GM12873 (cell line): ENCODE results near the gene MARCHF6.

Experiments
- TF ChIP-seq, protein P1 (sequence below): IDR thresholded peaks from 2 replicates; pipeline ENCODE4 v1.5.1; 2012; ENCODE audit warnings: low read depth, mild to moderate bottlenecking, moderate library complexity, low read length, control low read depth; ENCODE audit not compliant: insufficient read depth; ENCODE audit errors: missing control alignments

MARCHF6 gene, protein sequence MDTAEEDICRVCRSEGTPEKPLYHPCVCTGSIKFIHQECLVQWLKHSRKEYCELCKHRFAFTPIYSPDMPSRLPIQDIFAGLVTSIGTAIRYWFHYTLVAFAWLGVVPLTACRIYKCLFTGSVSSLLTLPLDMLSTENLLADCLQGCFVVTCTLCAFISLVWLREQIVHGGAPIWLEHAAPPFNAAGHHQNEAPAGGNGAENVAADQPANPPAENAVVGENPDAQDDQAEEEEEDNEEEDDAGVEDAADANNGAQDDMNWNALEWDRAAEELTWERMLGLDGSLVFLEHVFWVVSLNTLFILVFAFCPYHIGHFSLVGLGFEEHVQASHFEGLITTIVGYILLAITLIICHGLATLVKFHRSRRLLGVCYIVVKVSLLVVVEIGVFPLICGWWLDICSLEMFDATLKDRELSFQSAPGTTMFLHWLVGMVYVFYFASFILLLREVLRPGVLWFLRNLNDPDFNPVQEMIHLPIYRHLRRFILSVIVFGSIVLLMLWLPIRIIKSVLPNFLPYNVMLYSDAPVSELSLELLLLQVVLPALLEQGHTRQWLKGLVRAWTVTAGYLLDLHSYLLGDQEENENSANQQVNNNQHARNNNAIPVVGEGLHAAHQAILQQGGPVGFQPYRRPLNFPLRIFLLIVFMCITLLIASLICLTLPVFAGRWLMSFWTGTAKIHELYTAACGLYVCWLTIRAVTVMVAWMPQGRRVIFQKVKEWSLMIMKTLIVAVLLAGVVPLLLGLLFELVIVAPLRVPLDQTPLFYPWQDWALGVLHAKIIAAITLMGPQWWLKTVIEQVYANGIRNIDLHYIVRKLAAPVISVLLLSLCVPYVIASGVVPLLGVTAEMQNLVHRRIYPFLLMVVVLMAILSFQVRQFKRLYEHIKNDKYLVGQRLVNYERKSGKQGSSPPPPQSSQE

DNA sequence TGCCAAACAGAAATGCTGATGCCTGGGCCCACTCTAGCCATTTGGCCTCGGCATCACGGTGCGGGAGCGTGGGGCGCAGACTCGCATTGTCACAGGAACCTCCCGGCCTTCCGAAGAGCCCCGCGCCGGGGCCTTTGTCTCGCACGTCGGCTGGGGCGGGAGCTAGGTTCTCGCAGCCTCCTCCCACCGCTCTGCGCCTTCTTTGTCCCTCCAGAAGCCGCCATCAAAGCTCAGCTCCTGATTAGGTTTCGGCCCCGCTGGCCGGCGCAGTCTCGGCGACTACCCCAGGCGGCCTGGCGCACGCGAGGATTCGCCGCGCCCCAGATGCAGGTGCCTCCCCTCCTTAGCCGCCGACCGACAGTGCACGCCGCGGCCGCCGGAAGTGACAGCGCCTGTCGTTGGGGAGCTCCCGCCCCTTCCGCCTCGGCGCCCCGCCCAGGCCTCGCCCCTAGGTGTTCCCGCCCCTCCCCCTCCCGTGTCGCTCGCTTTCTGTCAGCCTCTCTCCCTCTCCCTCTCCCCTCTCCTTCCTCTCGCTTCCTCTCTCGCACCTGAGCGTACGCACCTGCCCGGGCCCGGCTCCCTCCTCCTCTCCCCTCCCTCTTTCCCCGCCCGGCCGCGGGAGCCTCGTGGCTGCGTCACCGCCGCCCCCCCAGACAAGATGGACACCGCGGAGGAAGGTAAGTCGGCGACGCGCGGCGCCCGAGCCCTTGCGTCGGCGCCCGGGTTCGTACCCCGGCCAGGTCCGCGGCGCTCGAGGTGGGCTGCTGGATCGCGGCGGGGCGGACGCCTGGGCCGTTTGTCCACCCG is at the start of gene MARCHF6:
TSS of gene MARCHF6 (plus strand) at position 455 of the 807 bp plus-strand sequence. CDS start at position 659, 204 bp downstream.
- TF ChIP-seq, protein P1, sequence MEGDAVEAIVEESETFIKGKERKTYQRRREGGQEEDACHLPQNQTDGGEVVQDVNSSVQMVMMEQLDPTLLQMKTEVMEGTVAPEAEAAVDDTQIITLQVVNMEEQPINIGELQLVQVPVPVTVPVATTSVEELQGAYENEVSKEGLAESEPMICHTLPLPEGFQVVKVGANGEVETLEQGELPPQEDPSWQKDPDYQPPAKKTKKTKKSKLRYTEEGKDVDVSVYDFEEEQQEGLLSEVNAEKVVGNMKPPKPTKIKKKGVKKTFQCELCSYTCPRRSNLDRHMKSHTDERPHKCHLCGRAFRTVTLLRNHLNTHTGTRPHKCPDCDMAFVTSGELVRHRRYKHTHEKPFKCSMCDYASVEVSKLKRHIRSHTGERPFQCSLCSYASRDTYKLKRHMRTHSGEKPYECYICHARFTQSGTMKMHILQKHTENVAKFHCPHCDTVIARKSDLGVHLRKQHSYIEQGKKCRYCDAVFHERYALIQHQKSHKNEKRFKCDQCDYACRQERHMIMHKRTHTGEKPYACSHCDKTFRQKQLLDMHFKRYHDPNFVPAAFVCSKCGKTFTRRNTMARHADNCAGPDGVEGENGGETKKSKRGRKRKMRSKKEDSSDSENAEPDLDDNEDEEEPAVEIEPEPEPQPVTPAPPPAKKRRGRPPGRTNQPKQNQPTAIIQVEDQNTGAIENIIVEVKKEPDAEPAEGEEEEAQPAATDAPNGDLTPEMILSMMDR = no peak

DNA sequence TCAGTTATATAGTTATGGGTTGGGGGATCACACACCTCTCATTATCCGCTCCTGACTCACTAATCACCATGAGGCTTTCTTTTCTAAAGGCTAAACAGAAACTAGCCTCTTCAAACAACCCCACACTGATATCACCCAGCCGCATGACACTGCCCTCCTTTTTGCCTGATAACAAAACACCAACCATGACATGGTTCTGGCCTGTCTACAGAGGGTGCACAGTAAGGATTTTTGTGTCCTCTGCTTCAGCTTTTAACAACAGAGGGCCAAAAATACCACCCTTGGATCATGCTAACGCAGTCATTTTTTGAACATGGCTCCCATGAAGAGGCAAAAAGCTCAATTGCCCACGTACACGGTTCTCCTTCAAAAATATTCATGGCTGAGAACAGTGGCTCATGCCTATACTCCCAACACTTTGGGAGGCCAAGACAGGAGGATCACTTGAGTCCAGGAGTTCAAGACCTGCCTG is 49.8 kb upstream of the MARCHF6 start:
- TF ChIP-seq, protein P1 = no peak

DNA sequence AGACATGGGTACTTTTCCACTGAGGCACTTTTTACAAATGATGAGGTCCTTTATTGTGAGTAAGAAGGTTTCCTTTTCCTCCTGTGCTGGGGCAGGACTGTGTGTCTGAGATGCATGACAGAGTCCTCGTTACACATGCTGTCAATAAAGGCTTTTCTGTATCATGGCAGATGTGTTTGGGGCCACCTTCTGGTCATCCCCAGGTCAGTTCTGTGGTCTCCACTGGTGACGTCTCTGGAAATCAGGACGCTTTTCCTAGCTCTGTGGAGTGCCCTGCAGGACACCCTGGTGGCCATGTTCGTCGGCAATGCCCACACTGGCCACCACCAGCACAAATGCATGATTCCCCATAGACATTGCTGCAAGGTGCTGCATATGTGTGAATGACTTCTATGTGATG is 48.6 kb upstream of the MARCHF6 start:
- TF ChIP-seq, protein P1 = no peak

DNA sequence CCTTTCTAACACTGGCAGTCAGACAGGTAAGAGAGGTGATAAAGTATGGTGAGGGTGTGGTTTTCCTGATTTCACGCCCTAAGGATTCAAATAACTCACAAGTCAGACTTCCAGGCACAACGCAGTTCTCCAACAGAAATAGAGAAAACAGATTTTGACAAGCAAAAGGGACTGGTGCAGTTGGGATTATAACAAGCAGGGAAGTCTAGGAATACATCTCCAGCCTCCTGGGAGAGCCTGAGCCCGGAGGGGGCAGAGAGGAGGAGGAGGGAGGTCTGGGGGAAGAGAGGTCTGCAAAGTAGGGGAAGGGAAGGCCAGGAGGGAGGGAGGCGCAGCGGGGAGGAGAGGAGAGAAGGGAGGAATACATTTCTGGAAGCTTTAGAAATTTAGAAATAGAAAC is 47.4 kb upstream of the MARCHF6 start:
- TF ChIP-seq, protein P1 = no peak

DNA sequence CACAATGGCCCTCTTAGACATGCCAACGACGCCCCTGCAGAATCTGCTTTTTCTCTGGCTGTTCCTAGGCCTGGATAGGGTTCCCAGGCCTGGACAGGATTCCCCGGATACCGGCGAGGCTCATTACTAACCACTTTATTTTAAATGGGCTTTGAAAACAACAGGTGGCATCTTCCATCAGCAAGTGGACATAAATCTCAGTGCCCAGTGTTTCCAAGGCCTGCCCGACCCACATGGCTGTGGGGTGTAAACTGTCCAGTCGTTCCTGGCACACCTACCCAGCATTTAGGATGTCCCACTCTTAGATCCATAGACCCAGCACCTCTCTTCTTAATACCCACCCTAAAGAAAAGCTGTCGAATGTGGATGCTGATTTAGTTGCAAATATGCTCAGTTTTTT is 46.7 kb upstream of the MARCHF6 start:
- TF ChIP-seq, protein P1 = no peak

DNA sequence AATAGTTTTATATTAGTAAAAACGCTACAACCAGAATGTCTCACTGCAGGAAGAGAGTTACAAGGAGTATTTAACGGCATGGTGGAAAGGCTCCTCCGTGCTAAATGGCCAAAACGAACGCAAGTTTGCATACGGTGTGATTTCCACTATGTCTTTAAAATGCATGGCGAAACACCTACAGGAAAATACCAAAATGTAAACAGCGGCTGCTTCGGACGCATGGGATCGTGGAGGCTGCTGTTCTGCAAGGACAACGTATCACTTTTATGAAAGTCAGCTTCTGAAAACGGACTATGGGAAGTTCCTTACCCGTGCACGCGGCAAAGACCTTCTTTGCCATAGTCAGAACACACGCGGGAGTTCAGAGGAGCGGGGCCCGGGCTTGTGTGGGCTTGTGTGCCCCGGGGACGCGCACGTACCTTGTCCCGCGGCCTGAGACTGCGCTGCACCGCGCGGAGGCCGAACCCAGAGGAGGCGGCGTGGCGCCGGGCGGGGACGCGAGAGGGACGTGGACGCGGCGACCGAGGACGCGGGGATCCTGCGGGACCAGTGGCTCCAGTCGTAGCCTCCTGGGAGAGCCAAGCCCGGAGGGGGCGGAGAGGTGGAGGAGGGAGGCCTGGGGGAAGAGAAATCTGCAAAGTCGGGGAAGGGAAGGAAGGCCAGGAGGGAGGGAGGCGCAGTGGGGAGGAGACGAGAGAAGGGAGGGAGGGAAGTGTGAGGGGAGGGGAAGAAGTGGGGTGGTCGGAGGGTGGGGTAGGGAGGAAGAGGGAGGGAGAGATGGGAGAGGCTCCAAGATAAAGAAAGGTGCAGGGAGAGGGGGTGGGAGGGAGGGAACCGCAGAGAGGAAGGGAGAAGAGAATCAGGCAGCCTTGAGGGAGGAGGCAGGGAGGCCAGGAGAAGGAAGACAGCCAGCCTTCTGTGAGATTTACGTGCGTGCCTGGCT is 46.0 kb upstream of the MARCHF6 start, which contains the start of gene CMBL:
TSS of gene CMBL (minus strand) at position 697 of the 943 bp plus-strand sequence. CDS start 17,140 bp downstream, outside the sequence.
- TF ChIP-seq, protein P1 = no peak
